ENCODE data around the gene DUSP7. TPM values are rescaled to one million over a fixed set of nuclear protein-coding genes. Genes with fewer than 3 reads are reported as not detected.

DUSP7 gene
- total RNA-seq, 1 experiment from 2014 or later, result 16.6 TPM

DNA sequence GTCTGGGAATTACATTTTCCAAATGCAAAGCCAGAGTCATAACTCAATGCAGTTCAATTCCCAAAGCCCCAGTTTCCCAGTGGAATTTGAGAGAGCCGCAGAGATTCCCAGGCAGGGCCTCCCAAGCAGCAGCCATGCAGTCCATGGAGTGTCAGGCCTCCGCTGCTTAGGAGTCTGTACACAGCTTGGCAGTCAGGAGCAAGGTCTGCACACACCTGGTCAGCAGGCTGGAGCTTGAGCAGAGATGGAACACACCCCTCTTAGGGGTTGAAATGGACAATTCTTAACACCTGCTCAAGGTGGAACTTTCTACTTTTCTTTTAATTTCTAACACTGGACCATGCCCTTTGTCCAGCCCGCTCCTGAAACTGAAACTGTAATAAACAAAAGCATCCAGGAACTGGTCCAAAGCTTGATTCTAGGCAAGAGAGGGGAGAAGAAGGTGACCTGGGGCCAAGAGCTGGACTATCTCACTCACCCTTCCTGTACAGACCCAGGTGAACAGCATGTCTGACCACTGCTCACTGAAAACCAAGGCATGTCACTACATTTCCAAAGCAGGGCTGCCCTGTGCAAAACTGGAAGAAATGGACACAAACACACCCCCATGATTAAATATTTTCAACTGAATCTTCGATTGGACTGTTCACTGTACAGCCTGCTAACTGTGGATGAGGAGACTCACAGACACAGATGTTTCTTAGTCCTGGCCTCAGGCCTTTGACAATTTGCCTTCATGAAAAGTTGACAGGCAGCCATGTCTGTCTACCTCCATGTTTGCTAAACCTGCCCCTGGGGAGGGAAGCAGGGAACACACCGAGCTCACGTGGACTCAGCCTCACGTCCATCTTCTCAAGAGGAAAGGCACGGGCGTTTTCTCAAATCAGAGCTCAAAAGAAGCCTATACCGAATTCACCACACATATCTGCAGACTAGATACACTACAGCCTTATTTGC is 48.6 kb upstream of the DUSP7 start:
- Histone ChIP-seq H3K9me2 (ENCODE audit: insufficient read depth) (no peaks in the 10 kb centered on the region), H3K27me3 (ENCODE audit: insufficient read depth, low read length) (no peaks in the 10 kb centered on the region), H4K20me1 (ENCODE audit: insufficient read depth) (no peaks in the 10 kb centered on the region), H3K9me3 (ENCODE audit: control insufficient read depth in 1 of 2, insufficient read depth in 1 of 2, low read depth in 1 of 2, low read length in 2 of 2) (peaks cover 0 to 3% of the 10 kb centered on the region in 2 experiments; a peak in 1 of 4 replicates), H3K9ac (ENCODE audit: low read length) (no peak overlapping the region), H3K4me3 (replicated peaks in 1 of 2; ENCODE audit: low read depth in 1 of 2, low read length in 2 of 2) (no peak overlapping the region), H3K36me3 (ENCODE audit: control insufficient read depth in 1 of 2, insufficient read depth in 2 of 2, low read length in 2 of 2) (peaks cover 0 to 6% of the 10 kb centered on the region in 2 experiments; a peak in 1 of 4 replicates), H2AFZ (ENCODE audit: low read depth, low read length, poor library complexity, severe bottlenecking) (no peak overlapping the region), H3K4me1 (ENCODE audit: control insufficient read depth in 1 of 2, insufficient read depth in 2 of 2, low read length in 2 of 2) (no peaks in the 10 kb centered on the region), H3K4me2 (ENCODE audit: low read length) (no peak overlapping the region), H3K79me2 (ENCODE audit: insufficient read depth, low read length) (no peaks in the 10 kb centered on the region), H3K27ac (ENCODE audit: low read depth, low read length) (no peak overlapping the region)
- ATAC-seq (no peak), DNase-seq (ENCODE audit: low read depth, low spot score) (no peak)
- RAD21 ChIA-PET (ENCODE audit: low non-redundant PET in 1 of 2, low total read pairs in 2 of 2, uncharacterized antibody in 2 of 2, unreplicated experiment in 2 of 2), result no interaction called here
- no peak for TF ChIP-seq EZH2 (IDR thresholded peaks at IDR 0.05)
- TF ChIP-seq, protein P1, sequence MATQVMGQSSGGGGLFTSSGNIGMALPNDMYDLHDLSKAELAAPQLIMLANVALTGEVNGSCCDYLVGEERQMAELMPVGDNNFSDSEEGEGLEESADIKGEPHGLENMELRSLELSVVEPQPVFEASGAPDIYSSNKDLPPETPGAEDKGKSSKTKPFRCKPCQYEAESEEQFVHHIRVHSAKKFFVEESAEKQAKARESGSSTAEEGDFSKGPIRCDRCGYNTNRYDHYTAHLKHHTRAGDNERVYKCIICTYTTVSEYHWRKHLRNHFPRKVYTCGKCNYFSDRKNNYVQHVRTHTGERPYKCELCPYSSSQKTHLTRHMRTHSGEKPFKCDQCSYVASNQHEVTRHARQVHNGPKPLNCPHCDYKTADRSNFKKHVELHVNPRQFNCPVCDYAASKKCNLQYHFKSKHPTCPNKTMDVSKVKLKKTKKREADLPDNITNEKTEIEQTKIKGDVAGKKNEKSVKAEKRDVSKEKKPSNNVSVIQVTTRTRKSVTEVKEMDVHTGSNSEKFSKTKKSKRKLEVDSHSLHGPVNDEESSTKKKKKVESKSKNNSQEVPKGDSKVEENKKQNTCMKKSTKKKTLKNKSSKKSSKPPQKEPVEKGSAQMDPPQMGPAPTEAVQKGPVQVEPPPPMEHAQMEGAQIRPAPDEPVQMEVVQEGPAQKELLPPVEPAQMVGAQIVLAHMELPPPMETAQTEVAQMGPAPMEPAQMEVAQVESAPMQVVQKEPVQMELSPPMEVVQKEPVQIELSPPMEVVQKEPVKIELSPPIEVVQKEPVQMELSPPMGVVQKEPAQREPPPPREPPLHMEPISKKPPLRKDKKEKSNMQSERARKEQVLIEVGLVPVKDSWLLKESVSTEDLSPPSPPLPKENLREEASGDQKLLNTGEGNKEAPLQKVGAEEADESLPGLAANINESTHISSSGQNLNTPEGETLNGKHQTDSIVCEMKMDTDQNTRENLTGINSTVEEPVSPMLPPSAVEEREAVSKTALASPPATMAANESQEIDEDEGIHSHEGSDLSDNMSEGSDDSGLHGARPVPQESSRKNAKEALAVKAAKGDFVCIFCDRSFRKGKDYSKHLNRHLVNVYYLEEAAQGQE (IDR thresholded peaks at IDR 0.05; ENCODE audit: low read depth), result no peak
- TF ChIP-seq ZNF274 (IDR thresholded peaks at IDR 0.05; ENCODE audit: low read depth, low read length), result no peak
- TF ChIP-seq SIN3A (IDR thresholded peaks at IDR 0.05; ENCODE audit: low read depth), result no peak
- no peak for TF ChIP-seq CEBPB (IDR thresholded peaks at IDR 0.05; ENCODE audit: low read depth)
- TF ChIP-seq EZH2phosphoT487 (IDR thresholded peaks at IDR 0.05; ENCODE audit: borderline replicate concordance), result no peak
- TF ChIP-seq CBX3 (IDR thresholded peaks at IDR 0.05; ENCODE audit: low read depth), result no peak
- no peak for TF ChIP-seq ELF1 (IDR thresholded peaks at IDR 0.05; ENCODE audit: borderline replicate concordance, low read depth)
- TF ChIP-seq, protein P2, sequence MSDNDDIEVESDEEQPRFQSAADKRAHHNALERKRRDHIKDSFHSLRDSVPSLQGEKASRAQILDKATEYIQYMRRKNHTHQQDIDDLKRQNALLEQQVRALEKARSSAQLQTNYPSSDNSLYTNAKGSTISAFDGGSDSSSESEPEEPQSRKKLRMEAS (IDR thresholded peaks at IDR 0.05), result no peak
- no peak for TF ChIP-seq SRF (IDR thresholded peaks at IDR 0.05; ENCODE audit: low read depth)
- TF ChIP-seq EGR1 (IDR thresholded peaks at IDR 0.05; ENCODE audit: low read depth), result no peak
- TF ChIP-seq JUND (IDR thresholded peaks at IDR 0.05), result no peak
- TF ChIP-seq POLR2AphosphoS5 (IDR thresholded peaks at IDR 0.05; ENCODE audit: low read depth, low read length), result no peak
- TF ChIP-seq YY1 (IDR thresholded peaks at IDR 0.05; ENCODE audit: extremely low read depth, insufficient replicate concordance, low read depth, low read length), result no peak
- TF ChIP-seq, protein P3, sequence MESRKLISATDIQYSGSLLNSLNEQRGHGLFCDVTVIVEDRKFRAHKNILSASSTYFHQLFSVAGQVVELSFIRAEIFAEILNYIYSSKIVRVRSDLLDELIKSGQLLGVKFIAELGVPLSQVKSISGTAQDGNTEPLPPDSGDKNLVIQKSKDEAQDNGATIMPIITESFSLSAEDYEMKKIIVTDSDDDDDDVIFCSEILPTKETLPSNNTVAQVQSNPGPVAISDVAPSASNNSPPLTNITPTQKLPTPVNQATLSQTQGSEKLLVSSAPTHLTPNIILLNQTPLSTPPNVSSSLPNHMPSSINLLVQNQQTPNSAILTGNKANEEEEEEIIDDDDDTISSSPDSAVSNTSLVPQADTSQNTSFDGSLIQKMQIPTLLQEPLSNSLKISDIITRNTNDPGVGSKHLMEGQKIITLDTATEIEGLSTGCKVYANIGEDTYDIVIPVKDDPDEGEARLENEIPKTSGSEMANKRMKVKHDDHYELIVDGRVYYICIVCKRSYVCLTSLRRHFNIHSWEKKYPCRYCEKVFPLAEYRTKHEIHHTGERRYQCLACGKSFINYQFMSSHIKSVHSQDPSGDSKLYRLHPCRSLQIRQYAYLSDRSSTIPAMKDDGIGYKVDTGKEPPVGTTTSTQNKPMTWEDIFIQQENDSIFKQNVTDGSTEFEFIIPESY (IDR thresholded peaks at IDR 0.05; ENCODE audit: extremely low read depth, insufficient replicate concordance, low read length), result no peak
- TF ChIP-seq POLR2A (IDR thresholded peaks at IDR 0.05; ENCODE audit: borderline replicate concordance, extremely low read depth, insufficient read depth, insufficient read length), result no peak
- TF ChIP-seq RAD21 (IDR thresholded peaks at IDR 0.05; ENCODE audit: low read depth), result no peak
- intact Hi-C loops (cut with micrococcal nuclease), result no loop called here
- CTCF ChIA-PET, result no interaction called here
- BruUV-seq (replicated peaks), result no TSS peak
- POLR2A ChIA-PET, result no interaction called here

All from HCT116 (cell line).